Upper lobe of left lung (tissue), 4 donors: ENCODE measurements around the gene SST.

Experiments used
- CTCF ChIP-seq, 6 experiments: fragments of 450-650 bp in 4 of 6; fragments of 200-600 bp in 2 of 6; sonication (generic) in 2 of 6; IDR thresholded peaks; one replicate each; pipeline ENCODE4 v1.5.1; 2016 to 2019; ENCODE audit warnings: antibody characterized with exemption in 6 of 6
- POLR2A ChIP-seq, 4 donors: fragments of 450-650 bp; IDR thresholded peaks; one replicate each; pipeline ENCODE4 v1.5.1; 2016 to 2017; ENCODE audit warnings: antibody characterized with exemption in 4 of 4, mild to moderate bottlenecking in 2 of 4
- POLR2AphosphoS5 ChIP-seq, 2 donors: sonication (generic); formaldehyde crosslinking; IDR thresholded peaks; one replicate each; pipeline ENCODE4 v1.5.1; 2017; ENCODE audit warnings: antibody characterized with exemption in 2 of 2

- TF ChIP-seq CTCF (IDR thresholded peaks at IDR 0.05) (no peak), POLR2AphosphoS5 (IDR thresholded peaks at IDR 0.05) (no peak), POLR2A (IDR thresholded peaks at IDR 0.05) (no peak)
These were observed 2.8 kb upstream of the SST start for GRCh38 chr3:187673012-187673411.
